Measurements from ENCODE around the gene PRKN.
"Not testable (repeated sequence)": the region's sequence is repeated elsewhere in the genome, so short reads cannot be mapped to it uniquely, and the experiment has no call there.

PRKN gene

DNA sequence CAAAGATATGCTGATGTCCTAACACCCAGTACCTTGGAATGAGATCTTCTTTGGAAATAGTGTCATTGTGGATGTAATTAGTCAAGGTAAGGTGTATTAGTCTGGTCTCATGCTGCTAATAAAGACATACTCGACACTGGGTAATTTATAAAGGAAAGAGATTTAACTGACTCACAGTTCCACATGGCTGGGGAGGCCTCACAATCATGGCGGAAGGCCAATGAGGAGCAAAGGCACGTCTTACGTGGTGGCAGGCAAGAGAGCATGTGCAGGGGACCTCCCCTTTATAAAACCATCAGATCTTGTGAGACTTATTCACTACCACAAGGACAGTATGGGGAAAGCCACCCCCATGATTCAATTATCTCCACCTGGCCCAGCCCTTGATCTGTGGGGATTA lies 1231.3 kb downstream of the PRKN start:
- DNase-seq, result not testable (repeated sequence)

DNA sequence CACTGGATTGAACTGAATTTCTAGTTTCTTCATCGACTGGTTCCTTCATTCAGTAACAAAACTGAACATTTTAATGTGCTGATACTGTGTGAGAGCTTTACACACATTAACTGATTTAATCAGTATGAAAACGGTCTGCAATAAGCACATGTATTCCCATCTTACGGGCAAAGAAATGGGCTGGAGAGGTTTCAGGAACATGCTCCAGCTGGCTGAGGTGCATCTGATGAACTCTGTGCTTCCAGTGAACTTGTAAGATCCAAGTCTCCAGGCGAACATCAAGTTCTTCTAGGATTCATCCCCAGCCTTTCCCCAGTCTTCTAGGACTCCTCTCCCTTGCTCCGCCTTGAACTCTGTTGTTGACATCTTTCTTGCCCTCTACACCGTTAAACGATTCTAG lies 1233.0 kb downstream of the PRKN start:
- no peak for DNase-seq

GRCh38 chr6:161493576-161494118 lies 1233.9 kb downstream of the PRKN start:
- DNase-seq, result no peak

- no peak for DNase-seq
These were observed 1237.8 kb downstream of the PRKN start for GRCh38 chr6:161489626-161490306.

- no peak for DNase-seq
These were observed 1239.9 kb downstream of the PRKN start for GRCh38 chr6:161487694-161488093.

DNA sequence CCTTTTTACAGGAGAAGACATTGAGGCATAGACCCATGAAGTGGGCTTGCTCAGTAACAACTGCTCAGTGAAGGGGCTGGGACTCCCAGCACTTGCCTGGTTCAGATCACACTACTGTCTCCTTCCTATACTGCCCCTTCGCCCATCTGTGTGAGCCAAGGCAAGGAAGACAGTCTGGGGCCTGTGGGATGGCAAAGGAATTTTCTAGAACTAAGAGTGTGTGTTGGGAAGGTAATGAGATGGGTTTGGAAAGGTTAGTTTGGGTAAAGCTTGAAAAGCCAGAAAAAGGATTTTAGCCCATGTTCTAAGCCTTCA lies 1240.4 kb downstream of the PRKN start:
- no peak for DNase-seq

DNA sequence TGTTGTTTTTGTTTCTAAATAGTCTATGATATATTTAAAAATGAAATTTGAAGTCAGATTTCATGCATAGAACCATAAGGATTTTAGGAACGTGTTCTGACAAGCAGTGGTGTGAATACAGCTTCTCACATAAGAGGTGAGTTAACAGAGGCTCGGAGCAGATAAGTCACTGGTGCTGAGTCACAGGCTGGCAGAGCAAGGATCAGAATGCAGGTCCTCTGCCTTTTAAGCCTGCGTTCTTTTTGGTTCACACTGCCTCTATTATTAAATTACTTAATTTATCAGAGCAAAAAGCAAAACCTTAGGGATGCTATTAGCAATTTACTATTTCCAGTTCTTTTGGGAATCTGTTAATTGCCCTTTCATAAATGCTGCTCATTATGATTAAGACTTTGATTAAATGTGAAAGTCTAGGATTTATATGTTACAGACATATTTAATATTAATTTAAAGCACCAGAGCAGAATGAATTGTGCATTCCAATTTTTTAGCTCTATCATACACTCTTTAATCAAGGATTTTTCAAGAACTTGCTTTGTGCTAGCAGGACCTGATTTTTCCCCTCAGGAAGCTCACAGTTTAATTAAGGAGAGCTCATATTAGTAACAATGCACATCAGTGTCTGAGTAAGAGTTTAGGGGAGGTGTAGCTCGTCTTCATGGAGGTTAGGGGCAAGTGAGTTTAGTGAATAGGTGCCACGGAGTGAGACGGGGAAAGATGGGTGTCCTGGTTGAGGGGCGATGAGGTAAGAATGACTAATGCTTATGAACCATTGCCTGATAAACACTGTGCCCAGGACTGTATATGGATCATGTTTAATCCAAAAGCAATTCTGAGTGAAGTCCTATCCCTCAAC lies 1241.0 kb downstream of the PRKN start:
- no peak for DNase-seq

- no peak for DNase-seq
These were observed 1245.1 kb downstream of the PRKN start for GRCh38 chr6:161482517-161482858.

DNA sequence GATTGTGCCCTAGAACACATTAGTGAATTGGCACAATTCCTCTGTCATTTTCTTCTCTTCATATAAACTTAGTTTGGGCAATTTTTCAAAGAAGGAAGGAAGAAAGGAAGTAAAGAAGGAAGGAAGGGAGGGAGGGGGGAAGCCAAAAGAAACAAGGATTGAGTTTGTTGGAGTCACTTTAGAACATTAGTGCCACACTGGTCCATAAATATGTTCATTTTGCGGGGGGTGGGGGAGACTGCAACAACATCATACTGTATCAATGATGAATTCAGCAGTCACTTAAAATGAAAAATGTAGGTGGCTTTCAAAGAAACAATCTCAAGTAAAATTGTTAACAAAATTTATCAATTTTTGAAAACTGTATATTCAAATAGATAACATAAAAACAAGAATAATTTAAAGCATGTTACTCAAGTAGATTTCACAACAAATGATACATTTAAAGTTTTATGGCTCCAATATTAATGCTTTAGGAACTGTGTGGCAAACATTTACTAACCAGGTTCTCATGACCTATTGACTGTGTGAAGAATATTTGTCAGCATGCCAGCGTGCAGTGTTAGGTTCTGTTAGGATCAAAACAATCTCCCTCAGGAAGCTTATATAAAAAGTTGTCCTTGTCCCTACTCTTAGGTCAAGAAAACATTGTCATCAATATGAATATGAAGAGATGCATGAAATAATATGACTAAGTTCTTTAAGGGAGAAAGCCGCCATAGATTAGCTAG lies 1245.6 kb downstream of the PRKN start:
- DNase-seq, result no peak

DNA sequence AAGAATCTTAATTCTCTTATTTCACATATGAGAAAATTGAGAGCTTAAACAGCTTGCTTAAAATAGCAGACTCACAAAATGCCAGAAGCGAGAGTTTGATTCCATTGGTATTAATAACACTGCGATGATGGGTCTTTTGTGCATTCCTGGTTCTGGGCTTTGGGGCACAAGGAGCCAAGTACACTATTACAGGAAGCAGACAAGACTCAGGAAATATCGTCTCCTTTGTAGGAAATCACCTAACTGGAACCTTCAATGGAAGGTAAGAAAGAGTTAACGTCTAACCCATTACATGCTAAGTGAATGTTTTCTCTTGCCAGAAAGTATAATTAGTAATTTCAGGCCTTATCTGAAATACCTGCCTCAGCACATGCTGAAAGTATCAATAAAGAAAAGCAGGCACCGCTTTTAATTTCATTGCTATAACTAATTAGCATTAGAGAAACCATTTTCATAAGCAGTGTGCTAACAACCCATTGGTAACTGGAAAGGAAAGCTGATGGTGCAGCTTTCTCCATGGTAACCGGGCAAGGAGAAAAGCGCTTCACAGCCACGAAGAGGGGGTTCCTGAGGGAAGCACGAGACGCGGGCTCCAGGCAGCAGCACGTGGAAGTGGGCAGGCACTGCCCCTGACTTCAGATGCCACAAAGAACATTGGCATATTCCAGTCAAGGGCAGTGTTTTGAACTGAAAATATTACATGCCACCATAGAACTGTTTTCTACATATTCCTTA lies 1247.0 kb downstream of the PRKN start:
- no peak for DNase-seq

DNA sequence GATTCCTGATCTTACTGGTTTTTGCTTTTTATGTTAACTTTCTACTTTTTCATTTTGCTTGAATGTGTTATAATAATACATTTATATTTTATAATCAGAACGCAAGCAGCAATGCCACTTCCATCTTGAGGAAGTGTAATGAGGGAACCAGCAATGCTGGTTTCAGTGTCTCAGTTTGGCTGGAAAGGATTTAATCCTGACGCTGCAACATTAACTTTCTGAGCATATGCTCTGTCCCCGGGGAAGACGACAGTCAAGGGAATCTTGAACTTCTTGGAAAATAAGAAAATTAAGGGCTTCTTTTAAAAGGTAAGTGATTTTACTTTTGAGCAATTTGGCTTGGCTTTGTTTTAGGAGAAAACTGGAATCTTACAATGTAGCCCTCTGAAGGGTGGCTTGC lies 1248.2 kb downstream of the PRKN start:
- no peak for DNase-seq

GRCh38 chr6:161477876-161478425 lies 1249.6 kb downstream of the PRKN start:
- no peak for DNase-seq

DNA sequence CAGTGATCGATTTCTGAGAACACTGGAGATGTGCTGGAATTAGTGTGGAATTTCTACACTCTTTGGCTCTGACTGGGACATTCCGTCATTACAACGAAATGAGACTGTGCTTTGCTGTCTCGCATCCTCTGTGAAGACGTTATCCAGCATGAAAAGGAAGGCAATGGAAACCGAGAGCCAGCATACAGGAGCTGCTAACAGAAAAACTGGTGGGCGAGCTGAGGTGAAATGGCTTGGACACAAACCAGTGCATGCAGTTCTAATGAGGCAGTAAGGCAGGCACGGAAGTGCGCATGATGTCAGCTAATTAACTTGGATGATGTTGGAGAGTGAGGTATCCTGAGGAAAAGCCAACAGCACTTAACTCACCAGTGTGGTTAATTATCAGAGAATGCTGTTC lies 1250.9 kb downstream of the PRKN start:
- no peak for DNase-seq

GRCh38 chr6:161465403-161465802 lies 1262.2 kb downstream of the PRKN start:
- no peak for DNase-seq

GRCh38 chr6:161463071-161463470 lies 1264.5 kb downstream of the PRKN start:
- no peak for DNase-seq

DNA sequence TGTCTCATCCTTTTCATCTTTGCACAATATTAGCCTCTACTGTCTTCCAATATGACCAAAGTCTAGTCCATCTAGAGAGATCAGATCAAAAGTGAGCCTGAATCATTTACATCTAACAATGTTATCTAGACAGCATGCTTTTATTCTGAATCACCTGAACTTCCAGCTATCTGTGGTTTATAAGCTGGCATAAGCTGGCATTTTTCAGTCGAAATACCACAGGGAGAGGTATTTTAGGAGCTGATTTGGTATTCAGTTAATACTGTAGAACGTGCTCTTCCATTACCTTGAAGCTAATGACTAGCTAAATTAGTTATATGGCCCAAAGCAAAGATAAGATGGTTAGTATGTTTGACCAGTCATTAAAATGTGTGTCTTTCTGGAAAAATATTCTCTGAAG lies 1265.4 kb downstream of the PRKN start:
- no peak for DNase-seq

DNA sequence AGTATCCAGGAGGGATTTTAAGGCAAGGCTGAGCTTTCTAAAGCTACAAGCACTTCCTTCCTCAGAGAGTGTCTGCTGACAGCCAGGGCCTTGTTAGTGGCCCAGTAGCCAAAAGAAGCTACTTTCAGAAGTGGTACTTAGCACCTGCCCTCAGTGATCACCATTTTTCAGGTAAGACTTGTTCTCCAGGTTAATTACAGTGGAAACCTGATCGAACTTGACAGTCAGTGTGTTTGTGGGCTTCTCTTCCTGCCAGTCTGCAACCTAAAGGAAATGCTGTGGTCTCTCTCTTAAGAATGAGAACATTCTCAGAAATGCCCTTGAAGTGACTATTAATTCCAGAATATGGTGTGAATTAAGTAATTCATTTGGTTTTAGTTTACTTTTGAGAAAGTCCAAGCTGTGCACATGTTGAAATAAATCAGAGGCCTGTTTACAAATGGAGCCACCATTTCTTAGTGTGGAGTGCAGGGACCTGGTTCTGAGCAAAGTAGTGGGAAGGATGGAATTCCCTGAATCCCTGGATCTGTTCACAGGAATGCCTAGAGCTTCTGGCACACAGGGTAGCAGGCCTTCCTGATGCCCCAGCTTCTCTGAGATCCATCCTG lies 1268.5 kb downstream of the PRKN start:
- DNase-seq, result no peak

GRCh38 chr6:161458201-161458951 lies 1269.2 kb downstream of the PRKN start:
- DNase-seq, result no peak

GRCh38 chr6:161455848-161456247 lies 1271.7 kb downstream of the PRKN start:
- DNase-seq, result no peak

DNA sequence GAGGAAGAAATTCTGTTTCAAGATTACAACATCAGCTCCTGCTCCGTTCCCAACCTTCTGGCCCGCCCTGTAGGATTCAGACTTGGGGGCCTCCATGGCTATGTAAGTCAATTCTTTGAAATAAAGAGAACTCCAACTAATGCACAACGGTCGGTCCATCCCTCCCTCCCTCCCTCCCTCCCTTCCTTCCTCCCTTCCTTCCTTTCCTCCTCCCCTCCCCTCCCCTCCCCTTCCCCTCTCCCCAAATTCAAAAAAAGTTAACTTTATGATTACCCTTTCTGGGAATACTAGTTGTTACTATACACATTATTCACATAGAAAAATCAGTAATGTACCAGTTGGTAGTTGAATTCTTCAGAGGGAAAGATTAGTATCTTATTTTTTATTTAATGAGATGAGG lies 1274.0 kb downstream of the PRKN start:
- no peak for DNase-seq

- no peak for DNase-seq
These were observed 1275.3 kb downstream of the PRKN start for GRCh38 chr6:161452241-161452640.

DNA sequence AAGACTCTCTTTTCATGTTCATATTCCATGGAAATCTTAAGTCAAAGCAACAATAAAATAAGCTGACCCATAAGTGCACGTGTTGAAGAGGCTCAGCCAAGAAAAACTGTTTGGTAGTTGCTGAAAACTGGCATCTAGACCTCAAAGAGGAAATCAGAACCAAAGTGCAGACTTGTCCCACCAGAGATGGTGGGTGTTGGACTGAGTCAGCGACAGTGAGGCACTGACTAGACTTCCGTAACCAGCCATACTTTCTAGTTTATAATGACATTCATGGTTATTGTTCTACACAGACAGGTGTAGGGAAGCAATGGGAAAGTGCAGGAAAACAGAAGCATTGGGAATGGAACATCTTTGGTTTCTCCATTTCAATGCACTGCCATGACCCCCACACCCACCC lies 1278.0 kb downstream of the PRKN start:
- no peak for DNase-seq
